ENCODE measurements around the gene ACD.

ACD gene

GRCh38 chr16:67661886-67662652 is 2.0 kb upstream of the ACD start:
- H3K4me3 Mint-ChIP-seq, result peak overlapping the region; percentile 94
- H3K4me1 Mint-ChIP-seq, result peaks cover 29% of the 10 kb centered on the region
- H3K9me3 Mint-ChIP-seq, result no peaks in the 10 kb centered on the region
- DNase-seq (ENCODE audit: low spot score in 2 of 2) (no peak), ATAC-seq (ENCODE audit: low read depth) (no peak)
- H3K27me3 Mint-ChIP-seq, result no peaks in the 10 kb centered on the region
- H3K36me3 Mint-ChIP-seq, result peaks cover 3% of the 10 kb centered on the region
- H3K27ac Mint-ChIP-seq, result peak overlapping the region; percentile 94

- Mint-ChIP-seq H3K36me3 (peaks cover 5% of the 10 kb centered on the region), H3K4me1 (peaks cover 26% of the 10 kb centered on the region), H3K27me3 (no peaks in the 10 kb centered on the region), H3K27ac (peak overlapping the region; percentile 94), H3K4me3 (peak overlapping the region; percentile 94), H3K9me3 (no peaks in the 10 kb centered on the region)
- no peak for ATAC-seq (ENCODE audit: low read depth)
- no peak for DNase-seq (ENCODE audit: low spot score in 2 of 2)
Observed at GRCh38 chr16:67661101-67661761, 1.2 kb upstream of the ACD start.

- Mint-ChIP-seq H3K36me3 (peaks cover 8% of the 10 kb centered on the region), H3K4me3 (peak within 1 kb of the TSS; percentile 94), H3K27me3 (no peaks in the 10 kb centered on the region), H3K9me3 (no peaks in the 10 kb centered on the region), H3K4me1 (peaks cover 24% of the 10 kb centered on the region), H3K27ac (peak within 1 kb of the TSS; percentile 94)
- ATAC-seq (ENCODE audit: low read depth) (peak; percentile 85), DNase-seq (ENCODE audit: low spot score in 2 of 2) (peak; percentile 86 to 93)
Observed at GRCh38 chr16:67660564-67661028, 536 bp upstream of the ACD start, which contains the start of gene PARD6A. TSS of gene PARD6A (plus strand) at chr16:67660960. CDS start at chr16:67661039, 79 bp downstream.

- Mint-ChIP-seq H3K27ac (peak overlapping the region; percentile 94), H3K4me1 (peaks cover 21% of the 10 kb centered on the region), H3K9me3 (no peaks in the 10 kb centered on the region), H3K36me3 (peaks cover 11% of the 10 kb centered on the region), H3K27me3 (no peaks in the 10 kb centered on the region), H3K4me3 (peak overlapping the region; percentile 94)
- DNase-seq (ENCODE audit: low spot score in 2 of 2) (no peak), ATAC-seq (ENCODE audit: low read depth) (no peak)
Observed at GRCh38 chr16:67658849-67659674, 998 bp downstream of the ACD start.

- Mint-ChIP-seq H3K27me3 (no peaks in the 10 kb centered on the region), H3K9me3 (no peaks in the 10 kb centered on the region), H3K4me3 (peak overlapping the region; percentile 46), H3K36me3 (peaks cover 12% of the 10 kb centered on the region), H3K27ac (no peak overlapping the region), H3K4me1 (peaks cover 20% of the 10 kb centered on the region)
- ATAC-seq (ENCODE audit: low read depth) (no peak), DNase-seq (ENCODE audit: low spot score in 2 of 2) (no peak)
Observed at GRCh38 chr16:67657751-67658518, 2.1 kb downstream of the ACD start.

- no peak for ATAC-seq (ENCODE audit: low read depth)
- Mint-ChIP-seq H3K27ac (no peak overlapping the region), H3K36me3 (peaks cover 13% of the 10 kb centered on the region), H3K9me3 (no peaks in the 10 kb centered on the region), H3K4me1 (peaks cover 20% of the 10 kb centered on the region), H3K4me3 (no peak overlapping the region), H3K27me3 (no peaks in the 10 kb centered on the region)
- no peak for DNase-seq (ENCODE audit: low spot score in 2 of 2)
Observed at GRCh38 chr16:67657017-67657608, 2.9 kb downstream of the ACD start.

- Mint-ChIP-seq H3K36me3 (peaks cover 14% of the 10 kb centered on the region), H3K4me3 (no peak overlapping the region), H3K9me3 (no peaks in the 10 kb centered on the region), H3K27me3 (no peaks in the 10 kb centered on the region), H3K27ac (no peak overlapping the region), H3K4me1 (peaks cover 18% of the 10 kb centered on the region)
- no peak for ATAC-seq (ENCODE audit: low read depth)
- DNase-seq (ENCODE audit: low spot score in 2 of 2), result no peak
Observed at GRCh38 chr16:67656344-67657016, 3.6 kb downstream of the ACD start.

GRCh38 chr16:67655363-67655762 is 4.7 kb downstream of the ACD start:
- Mint-ChIP-seq H3K9me3 (no peaks in the 10 kb centered on the region), H3K4me1 (peaks cover 18% of the 10 kb centered on the region), H3K27ac (peak overlapping the region; percentile 29), H3K27me3 (no peaks in the 10 kb centered on the region), H3K4me3 (no peak overlapping the region), H3K36me3 (peaks cover 20% of the 10 kb centered on the region)
- DNase-seq (ENCODE audit: low spot score in 2 of 2) (no peak), ATAC-seq (ENCODE audit: low read depth) (no peak)

GRCh38 chr16:67654403-67654911 is 5.6 kb downstream of the ACD start:
- Mint-ChIP-seq H3K4me3 (no peak overlapping the region), H3K4me1 (peaks cover 17% of the 10 kb centered on the region), H3K36me3 (peaks cover 22% of the 10 kb centered on the region), H3K27me3 (no peaks in the 10 kb centered on the region), H3K27ac (no peak overlapping the region), H3K9me3 (no peaks in the 10 kb centered on the region)
- no peak for DNase-seq (ENCODE audit: low spot score in 2 of 2)
- no peak for ATAC-seq (ENCODE audit: low read depth)

- Mint-ChIP-seq H3K9me3 (no peaks in the 10 kb centered on the region), H3K27me3 (no peaks in the 10 kb centered on the region), H3K4me1 (peaks cover 13% of the 10 kb centered on the region), H3K4me3 (no peak overlapping the region), H3K36me3 (peaks cover 22% of the 10 kb centered on the region), H3K27ac (no peak overlapping the region)
- DNase-seq (ENCODE audit: low spot score in 2 of 2) (no peak), ATAC-seq (ENCODE audit: low read depth) (no peak)
Observed at GRCh38 chr16:67653789-67654402, 6.2 kb downstream of the ACD start.

- Mint-ChIP-seq H3K27ac (no peak overlapping the region), H3K27me3 (no peaks in the 10 kb centered on the region), H3K36me3 (peaks cover 27% of the 10 kb centered on the region), H3K4me1 (peaks cover 9% of the 10 kb centered on the region), H3K4me3 (no peak overlapping the region), H3K9me3 (no peaks in the 10 kb centered on the region)
- ATAC-seq (ENCODE audit: low read depth), result no peak
- DNase-seq (ENCODE audit: low spot score in 2 of 2), result no peak
Observed at GRCh38 chr16:67653128-67653788, 6.8 kb downstream of the ACD start.

- peaks cover 23% of the 10 kb centered on the region for H3K36me3 Mint-ChIP-seq
- no peaks in the 10 kb centered on the region for H3K9me3 Mint-ChIP-seq
- H3K4me1 Mint-ChIP-seq, result peaks cover 9% of the 10 kb centered on the region
- no peak overlapping the region for H3K27ac Mint-ChIP-seq
- DNase-seq (ENCODE audit: low spot score in 2 of 2), result no peak
- ATAC-seq (ENCODE audit: low read depth), result no peak
- no peaks in the 10 kb centered on the region for H3K27me3 Mint-ChIP-seq
- H3K4me3 Mint-ChIP-seq, result no peak overlapping the region
Observed at GRCh38 chr16:67652578-67653127, 7.4 kb downstream of the ACD start.
